Hematopoietic multipotent progenitor cell treated with erythropoietin and hydrocortisone succinate and interleukin-3 and kit ligand, for 8 days (in vitro differentiated cells): ENCODE measurements around the gene LINC00237.

Experiments
- DNase-seq: peaks from one replicate; pipeline ENCODE4 v3.0.0-alpha.2; 2015

LINC00237 gene

GRCh38 chr20:21106171-21107017, at the start of gene LINC00237:
Gene LINC00237 (minus strand): TSS chr20:21106358.
- DNase-seq, result no peak

- no peak for DNase-seq
Observed at GRCh38 chr20:21155268-21155667, 49.1 kb upstream of the LINC00237 start.

DNA sequence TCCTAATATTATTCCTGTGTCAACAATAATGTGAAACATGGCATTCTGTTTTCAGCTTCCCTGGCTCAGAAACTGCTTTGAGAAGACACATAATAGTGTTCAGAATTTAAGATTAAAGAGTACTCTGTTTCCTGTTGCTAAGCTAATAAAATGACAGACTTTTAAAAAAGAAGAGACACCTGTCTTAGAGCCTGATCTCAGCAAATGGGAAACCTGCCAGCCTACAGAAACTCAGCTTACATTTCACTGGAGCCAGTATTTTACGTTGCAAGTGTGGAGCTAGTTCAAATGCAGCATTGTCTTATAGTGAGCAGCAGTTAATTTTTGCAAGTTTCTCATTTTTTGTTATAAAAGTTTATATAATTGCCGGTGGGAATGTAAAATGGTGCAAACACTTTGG, 48.5 kb upstream of the LINC00237 start:
- DNase-seq, result no peak

DNA sequence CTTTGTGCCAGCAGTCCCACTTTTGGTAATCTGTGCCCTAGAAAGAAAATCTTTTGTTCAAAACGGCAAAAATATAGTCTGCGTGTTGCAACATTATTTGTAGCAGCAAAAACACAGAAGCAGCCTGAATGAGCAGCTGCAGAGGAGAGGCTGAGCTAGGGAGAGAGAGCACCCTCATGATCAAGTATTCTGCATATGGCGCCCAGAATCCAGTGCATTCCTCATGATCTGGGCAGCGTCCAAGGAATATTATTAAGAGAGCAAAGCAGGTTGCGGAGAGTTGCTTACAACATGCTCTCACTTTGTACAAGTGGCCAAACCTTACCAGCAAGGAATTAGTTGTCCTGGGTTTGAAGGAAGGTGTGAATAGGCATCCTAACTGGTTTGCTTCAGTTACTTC, 45.6 kb upstream of the LINC00237 start:
- DNase-seq, result no peak

DNA sequence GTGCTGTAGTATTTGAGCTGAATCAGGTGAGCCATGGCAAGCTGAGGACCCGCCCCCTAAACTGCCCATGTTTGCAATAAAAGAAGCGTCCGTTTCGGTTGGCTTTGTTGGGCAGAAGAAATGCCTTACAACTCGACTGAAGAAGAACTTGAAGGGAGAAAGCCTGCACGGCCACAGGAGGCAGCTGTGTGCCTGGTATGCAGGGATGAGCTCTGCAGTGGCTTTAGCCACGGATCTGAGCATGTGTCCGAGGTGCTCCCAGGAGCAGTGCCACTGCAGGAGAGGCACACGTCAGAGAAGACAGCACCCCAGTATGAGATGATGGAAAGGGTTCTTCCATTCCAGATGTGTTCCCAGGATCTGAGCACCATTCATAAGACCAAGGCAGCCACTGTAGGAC, 43.2 kb upstream of the LINC00237 start:
- DNase-seq, result no peak

DNA sequence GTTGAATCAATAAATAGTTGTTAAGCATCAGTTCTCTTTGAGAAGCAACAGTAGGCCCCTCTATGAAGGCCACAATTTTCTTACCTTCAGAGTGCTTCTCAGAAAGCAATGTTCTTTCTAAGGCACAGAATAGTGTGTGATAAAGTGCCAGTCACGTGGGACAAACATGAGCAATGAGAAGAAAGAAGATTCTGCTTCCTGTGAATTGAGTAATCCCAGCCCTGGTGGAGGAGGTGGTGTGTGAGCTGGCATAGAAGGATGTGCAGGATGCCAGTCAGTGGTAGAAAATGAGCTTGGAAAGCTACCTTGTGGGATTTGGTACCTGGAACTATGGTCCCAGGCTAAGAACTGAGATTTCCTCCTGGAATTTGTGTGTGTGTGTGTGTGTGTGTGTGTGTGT, 41.4 kb upstream of the LINC00237 start:
- no peak for DNase-seq

- DNase-seq, result no peak
Observed at GRCh38 chr20:21146215-21146614, 40.1 kb upstream of the LINC00237 start.

DNA sequence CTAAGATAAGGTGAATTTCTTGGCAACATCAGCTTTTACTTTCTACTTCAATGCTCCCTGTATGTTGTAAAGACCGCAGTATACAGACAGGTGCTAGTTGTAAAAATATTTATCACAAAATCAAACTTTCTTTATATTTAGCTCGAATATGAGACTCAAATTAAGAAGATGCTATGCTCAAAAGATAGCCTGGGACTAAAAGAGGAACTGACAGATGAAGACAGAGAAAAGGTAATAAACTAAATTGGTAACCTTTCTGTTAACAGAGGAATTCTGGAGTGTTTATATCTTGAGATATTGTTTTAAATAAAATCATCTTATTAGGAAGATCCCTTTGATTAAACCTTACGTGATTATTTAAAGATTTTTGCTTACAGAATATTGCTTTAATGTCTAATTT, 39.3 kb upstream of the LINC00237 start:
- no peak for DNase-seq

- DNase-seq, result no peak
Observed at GRCh38 chr20:21143194-21143890, 37.2 kb upstream of the LINC00237 start.

DNA sequence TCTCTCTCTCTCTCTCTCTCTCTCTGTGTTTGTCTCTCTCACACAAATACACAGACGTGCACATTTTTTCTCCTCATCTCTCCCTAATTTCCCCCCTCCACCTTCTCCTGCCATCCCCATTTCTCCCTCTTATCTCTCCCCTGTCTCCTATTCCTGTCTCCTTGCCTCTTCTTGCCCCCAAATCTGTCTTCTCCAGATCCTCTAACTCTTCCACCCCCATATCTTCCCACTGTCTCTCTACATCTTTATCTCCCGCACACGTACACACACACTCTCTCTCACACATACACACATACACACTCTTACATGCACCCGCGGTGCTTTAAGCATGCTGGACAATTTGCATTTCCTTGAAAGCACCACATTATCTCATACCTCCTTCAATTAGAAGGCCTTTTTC, 35.7 kb upstream of the LINC00237 start:
- peak; percentile 12 for DNase-seq

GRCh38 chr20:21139881-21140566, 33.9 kb upstream of the LINC00237 start:
- no peak for DNase-seq

- no peak for DNase-seq
Observed at GRCh38 chr20:21137078-21137477, 30.9 kb upstream of the LINC00237 start.

- DNase-seq, result no peak
Observed at GRCh38 chr20:21136015-21136732, 30.0 kb upstream of the LINC00237 start.

- no peak for DNase-seq
Observed at GRCh38 chr20:21134883-21135493, 28.8 kb upstream of the LINC00237 start.

DNA sequence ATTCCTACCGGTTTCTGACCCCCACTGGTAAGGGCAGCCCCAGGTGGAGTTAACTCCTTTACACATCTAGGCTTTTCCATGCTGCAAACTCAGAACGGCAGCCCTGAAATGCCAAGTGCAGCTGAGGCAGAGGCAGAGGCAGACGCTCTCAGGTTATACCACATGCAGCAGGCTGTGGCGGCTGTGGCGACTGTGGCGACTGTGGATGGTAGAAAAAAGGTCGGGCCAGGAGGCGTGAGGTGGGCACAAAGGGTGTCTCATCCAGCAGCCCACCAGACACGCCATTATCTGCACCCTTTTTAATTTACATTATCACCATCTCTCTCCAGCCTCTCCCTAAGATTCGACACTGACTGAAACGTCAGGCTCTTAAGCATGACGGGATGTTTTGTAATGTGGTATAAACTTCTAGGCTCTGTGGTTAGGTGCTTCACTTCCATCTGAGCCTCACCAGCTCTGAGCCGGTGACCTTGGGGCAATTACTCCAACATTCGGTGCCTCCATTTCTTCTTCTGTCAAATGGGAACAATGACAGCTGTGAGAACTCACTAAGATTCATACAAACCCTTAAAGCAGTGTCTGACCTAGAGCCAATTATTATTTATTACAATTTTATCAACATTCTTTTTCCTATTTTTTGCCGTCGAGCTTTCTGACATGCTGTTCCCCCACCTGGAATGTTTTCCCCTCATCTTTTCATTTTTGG, 27.9 kb upstream of the LINC00237 start:
- DNase-seq, result no peak

GRCh38 chr20:21133404-21133803, 27.2 kb upstream of the LINC00237 start:
- no peak for DNase-seq

- DNase-seq, result no peak
Observed at GRCh38 chr20:21129861-21130260, 23.7 kb upstream of the LINC00237 start.

- no peak for DNase-seq
Observed at GRCh38 chr20:21127201-21127981, 21.2 kb upstream of the LINC00237 start.

- DNase-seq, result peak; percentile 19
Observed at GRCh38 chr20:21126581-21126870, 20.4 kb upstream of the LINC00237 start.

- peak; percentile 89 for DNase-seq
Observed at GRCh38 chr20:21125849-21126580, 19.9 kb upstream of the LINC00237 start, which contains the start of gene KIZ. Gene KIZ (plus strand): TSS chr20:21126082. CDS start chr20:21126116, 34 bp downstream.
